Activated CD8-positive, alpha-beta memory T cell treated with anti-CD3 and anti-CD28 coated beads, Interleukin-2, amount 50 U/mL, for 24 hours (primary cell): ENCODE measurements around the gene CCL8.

Experiments
- DNase-seq: peaks from one replicate; pipeline ENCODE4 v3.0.0-alpha.2; 2020; ENCODE audit errors: extremely low read depth

CCL8 gene

DNA sequence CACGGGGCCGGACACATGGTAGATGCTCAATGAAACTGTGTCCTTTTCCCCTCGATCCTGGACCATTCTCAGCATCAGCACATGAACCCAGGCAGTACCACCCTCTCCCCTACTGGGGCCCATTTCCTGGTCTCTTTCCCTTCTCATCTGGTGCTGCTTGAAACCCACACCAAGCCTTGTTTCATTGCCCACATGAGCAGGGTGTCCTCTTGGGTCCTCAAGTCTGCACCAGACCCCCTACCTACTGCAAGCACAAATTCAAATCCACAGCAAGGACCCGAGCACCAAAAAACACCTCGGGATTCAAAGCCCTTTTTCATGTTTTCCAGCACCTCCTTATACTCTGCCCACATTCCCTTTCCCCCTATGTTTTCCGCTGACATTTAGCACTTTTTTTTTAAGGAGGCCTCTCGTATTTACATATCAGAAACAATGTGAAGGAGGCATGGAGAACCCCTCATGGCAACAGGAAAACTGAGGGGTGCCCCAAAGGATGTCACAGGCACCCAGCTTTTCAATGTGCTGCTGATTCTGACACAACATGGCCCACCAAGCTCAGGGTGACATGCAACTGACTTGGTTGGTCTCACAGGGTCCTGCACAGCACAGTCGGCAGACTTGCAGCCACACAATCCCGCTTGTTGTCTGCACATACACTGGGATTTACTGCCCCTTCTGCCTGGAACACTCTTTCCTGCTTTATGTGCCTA, 48.4 kb downstream of the CCL8 start:
- no peak for DNase-seq

DNA sequence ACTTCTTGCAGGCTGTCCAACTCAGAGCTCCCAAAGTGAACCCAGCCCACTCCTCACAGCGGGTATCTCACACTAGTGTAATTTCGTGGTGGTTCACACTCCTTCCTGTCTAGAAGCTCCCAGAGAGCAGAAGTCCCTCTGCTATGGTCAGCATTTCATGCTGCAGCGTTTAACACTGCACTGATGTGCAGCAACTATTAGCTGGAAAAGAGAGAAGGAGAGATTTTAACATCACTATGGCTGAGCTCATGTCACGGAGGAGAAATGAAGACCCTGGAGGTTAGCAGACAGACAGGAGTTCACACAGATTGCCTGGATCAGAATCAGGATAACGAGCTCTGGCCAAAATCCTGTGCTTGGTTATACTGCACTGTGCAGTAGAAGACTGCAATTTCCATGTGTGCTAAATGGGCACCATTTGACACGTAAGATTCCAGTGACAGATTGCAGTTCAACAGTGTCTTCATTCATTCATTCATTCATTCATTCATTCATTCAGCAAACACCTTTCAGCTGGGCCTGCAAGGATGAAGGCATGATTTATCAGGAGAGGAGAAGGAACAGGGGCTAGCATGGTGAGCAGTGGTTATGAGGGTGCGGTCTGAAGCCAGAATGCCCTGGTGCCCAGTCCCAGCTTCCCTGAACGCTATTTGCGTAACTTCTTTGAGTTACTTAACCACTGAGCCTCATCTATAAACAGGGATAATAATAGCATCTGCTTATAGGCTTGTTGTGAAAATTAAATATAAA, 49.1 kb downstream of the CCL8 start:
- no peak for DNase-seq

DNA sequence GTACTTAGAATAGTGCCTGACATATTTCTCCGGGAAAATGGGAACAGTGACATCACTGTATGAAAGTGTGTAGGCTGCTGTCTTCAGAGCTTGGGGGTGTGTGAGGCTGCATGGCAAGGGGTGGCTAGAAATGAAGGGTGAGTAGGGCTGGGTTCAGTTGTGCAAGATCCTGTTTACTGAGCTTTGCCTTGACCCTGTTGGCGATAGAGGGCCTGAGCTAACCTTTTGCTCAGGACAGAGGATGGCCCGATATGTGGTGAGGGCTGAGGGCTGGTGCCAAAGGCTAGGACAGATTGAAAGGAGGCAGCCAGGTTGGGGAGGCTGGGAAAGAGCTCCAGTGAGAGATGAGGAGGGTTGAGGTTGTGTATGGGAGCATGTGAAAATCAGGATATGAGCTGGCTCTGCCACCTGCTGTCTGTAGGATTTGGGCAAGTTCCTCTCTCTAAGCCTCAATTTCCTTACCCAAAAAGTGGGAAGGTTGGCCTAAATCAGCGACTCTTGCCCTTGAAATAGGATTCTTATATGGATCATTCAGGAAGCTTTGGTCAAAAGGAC, 49.8 kb downstream of the CCL8 start:
- no peak for DNase-seq

DNA sequence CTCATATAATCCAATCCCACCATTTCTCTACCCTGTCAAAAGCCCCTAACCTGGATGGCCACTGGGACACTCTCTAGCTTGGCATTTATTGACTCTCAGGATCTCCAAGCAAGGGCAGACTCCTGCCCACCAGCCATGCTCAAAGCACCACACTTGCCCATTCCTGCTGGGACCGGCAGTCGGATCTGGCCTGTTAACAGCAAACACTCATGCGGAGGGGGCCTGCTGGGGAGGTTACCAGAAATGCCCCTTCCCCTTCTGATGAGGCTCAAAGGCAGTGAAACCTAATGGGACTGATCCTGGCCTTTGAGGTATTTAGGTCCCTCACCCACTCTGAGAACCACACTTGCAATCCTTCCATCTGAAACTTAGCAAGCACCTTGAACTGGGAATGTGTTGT, 50.3 kb downstream of the CCL8 start:
- no peak for DNase-seq

DNA sequence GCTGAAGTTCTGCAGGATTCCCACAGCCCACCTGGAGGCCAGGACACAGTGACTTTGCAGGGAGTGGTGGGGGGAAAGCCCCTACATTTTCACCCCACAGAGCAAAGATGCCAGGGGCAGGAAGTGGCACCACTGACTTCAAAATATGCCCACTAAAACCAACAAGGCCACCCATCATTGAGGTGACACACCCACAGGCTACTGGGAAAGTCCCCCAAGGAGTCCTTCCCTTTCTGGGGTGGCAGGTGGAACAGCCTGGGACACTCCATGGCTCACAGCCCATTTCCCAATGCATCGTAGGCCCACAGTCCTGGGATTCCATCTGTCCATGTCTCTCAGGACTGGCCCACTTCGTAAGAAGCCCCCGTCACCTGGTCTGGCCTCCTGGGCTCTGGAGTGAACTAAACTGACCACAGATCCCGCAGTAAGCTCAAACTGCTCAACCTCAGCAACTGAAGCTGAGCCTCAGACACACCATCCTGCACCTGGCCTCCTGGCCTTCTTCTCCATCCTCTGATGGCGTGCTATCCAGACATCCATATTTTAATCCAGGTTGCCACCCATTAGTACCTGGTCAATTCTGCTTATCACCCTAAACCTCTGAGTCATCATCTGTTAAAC, 51.3 kb downstream of the CCL8 start:
- no peak for DNase-seq

DNA sequence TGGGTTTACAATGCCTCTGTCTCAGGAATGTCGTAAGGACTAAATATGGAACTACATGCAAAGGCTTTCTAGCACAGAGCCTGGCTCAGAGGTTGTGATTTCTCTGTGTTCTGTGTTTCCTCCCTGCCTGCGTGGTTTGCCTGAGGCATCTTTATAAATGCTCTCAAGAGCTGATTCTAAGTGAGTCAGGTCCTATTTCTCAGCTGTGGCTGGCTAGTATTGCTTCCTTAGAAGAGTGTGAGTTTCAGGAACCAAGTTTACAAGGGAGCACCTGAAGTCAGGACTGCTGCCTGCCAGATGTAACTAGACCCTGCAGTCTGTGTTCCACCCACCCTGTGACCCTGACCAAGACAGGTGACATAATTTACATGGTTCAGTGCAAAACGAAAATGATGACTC, 51.8 kb downstream of the CCL8 start:
- no peak for DNase-seq
